AG04450 (cell line): ENCODE data around the gene ICAM1. TPM values are rescaled to one million over a fixed set of nuclear protein-coding genes. Genes with fewer than 3 reads are reported as not detected.

Experiments
- CTCF ChIA-PET: fragments of 300-600, 350-600 bp; formaldehyde crosslinking; extraction: SDS; loops from one replicate; lab custom pipeline; 2022; ENCODE audit warnings: antibody characterized with exemption, inconsistent platforms; lab: Charles Lee
- POLR2A ChIA-PET: fragments of 350-600 bp; formaldehyde crosslinking; extraction: SDS; loops from one replicate; lab custom pipeline; 2021; ENCODE audit warnings: antibody characterized with exemption, inconsistent platforms; lab: Yijun Ruan, JAX
- DNase-seq: peaks from one replicate; pipeline ENCODE4 v3.0.0-alpha.2; 2011; ENCODE audit warnings: low read depth, low spot score
- H3K27ac ChIP-seq: one replicate; pipeline ENCODE4 v1.5.1; 2012; ENCODE audit warnings: low read depth, low read length, control low read depth
- H3K27me3 ChIP-seq: one replicate; pipeline ENCODE4 v1.6.0; 2012; ENCODE audit warnings: low read length; ENCODE audit not compliant: control insufficient read depth, insufficient read depth
- H3K4me3 ChIP-seq: 2 replicates; pipeline ENCODE4 v1.5.1; 2011; ENCODE audit warnings: mild to moderate bottlenecking, low read depth, low read length, control low read depth
- H3K9me3 ChIP-seq: 2 replicates; pipeline ENCODE4 v1.5.1; 2012; ENCODE audit warnings: low read length; ENCODE audit not compliant: control insufficient read depth, insufficient read depth
- CTCF ChIP-seq: IDR thresholded peaks from 2 replicates; pipeline ENCODE4 v1.5.1; 2011; ENCODE audit warnings: low read depth, low read length, control low read depth, inconsistent platforms
- polyA plus RNA-seq: library from polyadenylated mRNA; depleted of rRNA; stranded (reverse); fragments of >200 nt; gene quantifications from 2 replicates; pipeline ENCODE4 v1.2.3, GENCODE V29; 2011

ICAM1 gene
- polyA plus RNA-seq, 1 experiment: 40.4 TPM

- ChIA-PET POLR2A (no interaction called here), CTCF (no interaction called here)
- H3K27ac ChIP-seq: no peak overlapping the region
- peaks cover 8% of the 10 kb centered on the region for H3K27me3 ChIP-seq
- peaks cover 27% of the 10 kb centered on the region for H3K9me3 ChIP-seq
- no peak overlapping the region for H3K4me3 ChIP-seq
- no peak for TF ChIP-seq CTCF
- DNase-seq: no peak
Measured at GRCh38 chr19:10295305-10295846, 24.5 kb downstream of the ICAM1 start.

DNA sequence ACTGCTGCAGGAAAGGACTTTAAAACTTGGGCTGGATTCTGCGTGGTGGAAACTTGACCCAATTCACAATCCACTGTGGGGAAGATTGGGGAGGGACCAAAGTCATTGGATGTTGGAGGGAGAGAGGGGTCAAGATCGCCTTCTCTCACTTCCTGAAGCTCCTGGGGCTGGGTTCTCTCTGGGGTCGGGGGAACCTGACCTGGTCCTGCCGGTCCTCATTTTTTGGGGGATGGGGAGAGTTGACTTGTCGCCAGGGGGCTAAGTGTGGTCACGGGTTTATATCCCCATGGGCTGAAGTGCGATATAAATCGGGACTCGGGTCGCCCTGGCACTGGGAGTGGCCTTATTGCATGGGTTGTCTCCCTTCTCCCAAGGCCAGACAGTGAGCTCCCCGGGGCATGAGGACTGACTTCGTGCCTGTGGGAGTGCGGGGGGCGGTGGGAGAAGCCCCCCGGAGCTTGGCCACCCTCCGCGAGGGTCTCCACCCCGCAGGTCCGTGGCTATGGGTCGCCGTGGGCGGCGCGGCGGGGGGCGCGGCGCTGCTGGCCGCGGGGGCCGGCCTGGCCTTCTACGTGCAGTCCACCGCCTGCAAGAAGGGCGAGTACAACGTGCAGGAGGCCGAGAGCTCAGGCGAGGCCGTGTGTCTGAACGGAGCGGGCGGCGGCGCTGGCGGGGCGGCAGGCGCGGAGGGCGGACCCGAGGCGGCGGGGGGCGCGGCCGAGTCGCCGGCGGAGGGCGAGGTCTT lies 25.1 kb downstream of the ICAM1 start:
- H3K27ac ChIP-seq: no peak overlapping the region
- no peak for DNase-seq
- H3K27me3 ChIP-seq: peaks cover 8% of the 10 kb centered on the region
- TF ChIP-seq CTCF: no peak
- CTCF ChIA-PET: no interaction called here
- POLR2A ChIA-PET: no interaction called here
- H3K4me3 ChIP-seq: no peak overlapping the region
- H3K9me3 ChIP-seq: peaks cover 27% of the 10 kb centered on the region

DNA sequence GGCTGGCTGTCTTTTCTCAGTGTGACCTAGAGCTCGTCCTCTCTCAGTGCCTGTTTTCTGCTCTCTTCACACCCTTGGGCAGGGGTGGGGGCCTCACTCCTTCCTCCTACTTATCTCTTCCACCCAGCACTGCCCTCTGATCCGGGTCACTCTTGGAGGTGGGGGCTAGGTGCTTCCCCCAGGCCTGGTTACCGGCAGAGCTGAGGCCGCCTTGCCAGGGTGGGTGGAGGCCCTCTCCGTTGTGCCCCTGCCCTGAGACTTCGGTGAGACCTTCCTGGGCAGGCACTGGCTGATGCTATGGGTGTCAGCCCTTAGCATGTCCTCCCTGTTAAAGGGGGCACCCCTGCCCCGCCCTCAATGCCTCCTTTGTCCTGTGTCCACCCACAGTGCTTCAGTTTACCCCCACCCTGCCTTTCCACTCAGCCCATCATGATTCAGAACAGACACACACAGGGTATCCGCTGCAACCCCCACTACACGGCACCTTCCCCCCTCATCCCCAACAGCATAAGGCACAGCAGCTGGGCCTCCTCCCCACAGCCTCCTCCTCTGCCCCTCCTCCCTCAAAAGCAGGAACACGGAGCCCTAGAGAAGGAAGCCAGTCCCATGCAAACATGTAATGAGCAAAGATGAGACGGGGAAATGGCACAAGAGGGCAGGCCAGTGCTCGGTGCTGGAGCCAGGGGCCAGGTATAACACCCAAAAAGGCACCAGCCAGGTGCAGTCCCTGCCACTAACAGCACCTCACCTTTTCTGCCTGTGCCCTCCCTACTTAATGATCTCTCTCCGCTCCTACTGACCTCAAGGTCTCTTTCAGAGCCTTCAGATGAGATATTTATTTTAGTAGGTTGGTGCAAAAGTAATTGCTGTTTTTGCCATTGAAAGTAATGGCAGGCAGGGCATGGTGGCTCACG lies 28.9 kb downstream of the ICAM1 start:
- Histone ChIP-seq H3K9me3 (peaks cover 3% of the 10 kb centered on the region), H3K27ac (no peak overlapping the region), H3K4me3 (no peak overlapping the region), H3K27me3 (peaks cover 5% of the 10 kb centered on the region)
- CTCF ChIA-PET: no interaction called here
- no peak for TF ChIP-seq CTCF
- POLR2A ChIA-PET: interaction anchor here (0.8 kb wide), 1 partner anchor 34 kb away, joined by 4 read pairs; no protein-coding TSS in a partner anchor
- DNase-seq: no peak

DNA sequence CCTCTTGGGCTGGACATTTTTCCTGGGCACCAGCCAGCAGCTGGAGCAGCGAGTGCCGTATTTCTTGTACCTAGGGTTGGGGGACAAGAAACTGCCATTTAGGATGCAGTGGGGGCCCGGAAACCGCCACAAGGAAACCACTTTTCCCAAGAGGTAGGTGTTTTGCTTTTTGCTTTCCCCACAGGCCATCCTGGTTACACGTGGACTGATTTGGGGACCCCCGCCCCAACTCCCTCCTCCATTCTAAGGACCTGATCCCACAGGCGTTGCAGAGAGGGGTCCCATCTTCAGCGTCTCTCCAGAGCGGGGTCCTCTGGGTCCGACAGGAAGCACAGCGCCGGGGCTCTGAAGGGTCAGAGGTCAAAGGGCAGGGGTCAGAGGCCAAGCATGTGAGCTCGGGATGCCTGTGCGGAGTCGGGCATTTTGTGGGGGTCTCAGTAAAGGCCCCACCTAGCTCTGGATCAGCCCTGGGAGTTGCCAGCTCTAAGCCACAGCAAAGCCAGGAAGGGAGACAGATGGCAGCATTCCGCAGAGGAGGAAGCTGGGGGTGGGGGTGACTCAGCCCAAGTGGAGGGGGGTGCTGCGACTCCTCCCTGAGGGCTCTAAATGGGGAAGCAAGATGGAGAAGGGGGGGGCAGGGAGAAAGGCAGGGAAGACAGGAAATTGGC lies 34.4 kb downstream of the ICAM1 start:
- H3K4me3 ChIP-seq: no peak overlapping the region
- no peak for DNase-seq
- 0 out of 2 replicates have a peak, but pooled peaks have one; percentile 12 for TF ChIP-seq CTCF
- H3K27me3 ChIP-seq: no peaks in the 10 kb centered on the region
- H3K9me3 ChIP-seq: no peaks in the 10 kb centered on the region; the same call in 1 of the 2 replicates
- ChIA-PET CTCF (interaction anchor here (0.8 to 1.3 kb wide), 5 partner anchors 10 to 99 kb away, joined by 3 to 8 read pairs (median 4); no protein-coding TSS in a partner anchor), POLR2A (interaction anchor here (0.5 to 1.6 kb wide), 8 partner anchors 10 to 67 kb away, joined by 3 to 12 read pairs (median 4); partner anchors contain the start of genes ICAM1 and RAVER1)
- H3K27ac ChIP-seq: peak overlapping the region; percentile 47
